GM18909 (cell line): ENCODE data around the gene EXOC6B.

Experiments
- ATAC-seq: cut with Tn5 transposase; IDR thresholded peaks from one replicate; pipeline ENCODE4 v1.9.1; 2021; ENCODE audit warnings: mild to moderate bottlenecking; ENCODE audit not compliant: unreplicated experiment, poor library complexity

Gene EXOC6B

DNA sequence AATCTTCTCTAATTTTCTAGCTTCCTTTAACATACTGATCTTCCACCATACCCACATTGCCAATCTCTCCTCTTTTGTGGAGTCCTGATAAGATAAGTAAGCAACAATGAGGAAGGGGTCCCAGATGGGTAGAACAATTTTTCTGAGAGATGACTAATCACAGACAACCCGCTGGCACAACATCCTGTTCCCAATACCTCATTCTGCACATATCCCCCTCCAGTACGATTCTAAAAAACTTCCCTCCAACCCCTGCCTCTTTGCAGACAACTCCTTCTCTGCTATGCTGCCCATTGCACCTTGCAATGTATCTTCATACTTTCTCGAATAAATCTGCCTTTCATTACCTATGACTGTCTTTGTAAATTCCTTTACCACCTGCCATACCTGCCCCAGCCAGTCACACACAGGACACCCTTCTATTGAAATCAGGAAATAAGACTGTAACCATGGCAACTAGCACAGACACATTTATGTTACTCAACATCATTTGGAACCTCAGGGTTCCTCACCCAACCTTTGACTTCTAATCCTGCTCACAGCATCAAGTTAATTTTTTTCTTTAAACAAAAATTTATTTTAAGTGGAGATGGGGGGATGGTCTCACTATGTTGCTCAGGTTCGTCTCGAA, 7.4 kb upstream of the EXOC6B start:
- ATAC-seq: no peak

- ATAC-seq: no peak
Measured at GRCh38 chr2:72830273-72830672, 4.4 kb upstream of the EXOC6B start.

DNA sequence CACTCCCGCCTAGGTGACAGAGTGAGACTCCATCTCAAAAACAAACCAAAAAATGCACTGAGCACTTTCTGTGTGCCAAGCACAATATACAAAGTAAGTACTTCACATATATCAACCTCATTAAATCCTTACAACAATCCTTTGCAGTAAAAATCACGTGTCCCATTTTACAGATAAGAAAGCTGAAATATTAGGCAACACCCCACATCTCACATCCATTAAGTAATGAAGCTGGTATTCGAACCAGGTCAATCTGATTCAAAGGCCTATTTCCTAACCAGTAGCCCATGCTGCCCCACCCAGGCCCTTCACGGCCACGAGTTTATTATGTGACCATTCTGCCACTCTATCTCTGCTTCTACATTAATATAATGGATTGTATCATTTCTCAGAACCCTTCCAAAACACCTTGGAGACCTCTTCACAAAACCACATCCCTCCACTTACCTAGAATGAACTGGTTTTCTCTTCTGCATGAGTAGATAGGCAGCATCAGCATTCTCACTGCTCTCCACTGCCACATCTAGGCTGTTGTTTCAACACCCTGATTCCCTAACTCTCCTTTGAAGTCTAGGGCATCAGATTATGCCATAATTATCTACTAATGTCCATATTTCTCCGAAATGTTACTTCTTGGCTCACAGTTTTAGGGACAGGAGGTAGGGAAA, 3.1 kb upstream of the EXOC6B start:
- ATAC-seq: no peak

DNA sequence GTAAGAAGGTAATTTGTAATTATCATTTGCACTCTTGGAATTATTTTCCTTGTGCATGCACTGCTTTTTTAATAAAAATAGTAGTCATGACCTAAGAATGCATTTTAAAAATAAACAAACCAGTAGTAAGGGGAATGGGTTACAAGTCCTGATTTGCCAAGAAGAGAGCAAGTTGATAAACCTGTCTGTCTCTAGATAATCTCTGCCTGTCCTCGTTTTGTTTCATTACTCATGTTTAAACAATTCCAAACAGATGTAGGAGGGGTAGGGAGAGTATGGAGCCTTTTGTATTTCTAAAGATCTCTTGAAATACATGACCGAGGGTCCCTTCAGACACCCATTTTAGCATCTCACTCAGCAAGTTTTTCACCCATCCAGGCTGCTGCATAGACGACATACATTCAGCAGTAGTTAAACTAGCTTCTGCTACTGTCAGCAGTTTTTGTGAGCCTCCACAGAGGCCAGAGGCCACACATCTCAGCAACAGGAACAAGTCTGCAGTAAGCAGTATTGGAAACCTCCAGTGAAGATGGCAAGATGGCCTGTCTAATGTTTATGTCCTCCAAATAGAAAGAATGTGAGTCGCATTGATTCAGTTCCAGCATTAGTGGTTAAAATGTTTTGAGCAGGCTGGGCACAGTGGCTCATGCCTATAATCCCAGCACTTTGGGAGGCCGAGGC, 2.3 kb upstream of the EXOC6B start:
- ATAC-seq: no peak

DNA sequence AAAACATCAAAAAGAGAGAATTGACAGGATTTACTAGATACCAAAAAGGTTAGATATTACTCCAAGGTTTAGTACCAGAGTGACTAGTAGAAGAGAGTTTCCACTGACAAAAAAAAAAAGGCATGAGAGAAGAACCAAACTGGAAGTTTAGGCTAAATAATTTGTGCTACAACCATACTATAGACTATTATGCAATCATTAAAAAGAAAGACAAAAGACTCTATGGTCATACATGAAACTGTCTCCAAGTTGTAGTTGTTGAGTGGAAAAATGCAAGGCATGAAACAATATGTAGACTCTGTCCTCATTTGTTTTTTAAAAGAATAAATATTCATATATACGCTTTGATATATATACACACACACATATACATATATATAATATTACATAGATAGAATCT, 1.7 kb upstream of the EXOC6B start:
- no peak for ATAC-seq

DNA sequence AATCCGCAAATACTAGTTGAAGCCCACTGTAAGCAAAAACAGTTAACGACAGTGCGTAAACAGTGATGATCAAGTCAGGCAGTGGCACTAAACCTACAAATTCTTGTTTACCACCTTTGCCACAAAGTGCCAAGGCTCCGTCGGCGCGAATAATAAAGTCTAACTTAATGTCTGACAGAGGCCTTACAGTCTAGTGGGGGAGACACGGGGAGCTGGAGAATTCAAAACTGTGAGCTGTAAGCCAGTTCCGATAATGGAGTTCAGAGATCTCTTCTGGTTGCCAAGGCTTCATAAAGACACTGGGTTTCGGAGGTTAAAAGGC, 284 bp upstream of the EXOC6B start:
- ATAC-seq: no peak

DNA sequence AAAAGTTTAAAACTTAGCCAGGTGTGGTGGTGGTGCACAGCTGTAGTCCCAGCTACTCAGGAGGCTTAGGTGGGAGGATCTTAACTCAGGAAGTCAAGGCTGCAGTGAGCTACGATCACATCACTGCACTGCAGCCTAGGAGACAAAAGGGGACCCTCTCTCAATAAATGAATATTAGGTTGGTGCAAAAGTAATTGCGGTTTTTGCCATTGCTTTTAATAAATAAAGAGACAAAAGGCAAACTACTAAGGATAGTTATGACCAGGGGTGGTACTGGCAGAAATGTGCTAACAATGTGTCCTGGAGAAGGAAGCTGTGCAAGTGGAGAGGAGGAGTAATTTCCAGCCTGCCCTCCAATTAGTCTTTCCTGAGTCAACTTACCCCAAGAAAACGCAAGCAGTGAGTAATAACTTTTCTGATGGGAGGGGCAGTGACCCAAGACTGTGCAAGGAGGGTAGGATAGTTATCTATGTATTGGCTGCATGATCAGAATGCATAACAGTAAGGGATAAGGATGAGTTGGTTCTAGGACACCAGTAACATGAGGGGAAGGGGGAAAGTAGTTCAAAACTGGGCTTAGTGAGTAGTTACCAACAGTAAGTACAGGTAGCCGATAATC, 1.5 kb downstream of the EXOC6B start:
- ATAC-seq: no peak

DNA sequence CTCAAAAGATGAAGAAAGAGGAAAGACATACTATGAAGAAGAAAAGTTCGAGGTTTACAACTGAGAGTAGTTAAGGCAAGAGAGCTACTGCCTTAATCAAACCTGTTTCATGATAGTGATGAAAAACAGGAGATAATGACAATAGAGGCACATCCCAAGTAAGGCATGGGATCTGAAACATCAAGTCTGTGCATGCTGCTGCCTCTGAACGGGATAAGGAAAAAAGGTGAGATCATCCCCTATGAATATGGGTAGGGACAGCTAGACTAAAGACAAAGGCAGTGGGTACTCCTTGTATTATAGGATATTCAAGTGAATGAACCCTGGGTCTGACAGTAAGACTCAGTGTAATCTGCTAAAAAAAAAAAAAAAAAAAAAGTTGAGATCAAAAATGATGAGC, 3.0 kb downstream of the EXOC6B start:
- ATAC-seq: no peak

- no peak for ATAC-seq
Measured at GRCh38 chr2:72821983-72822382, 3.9 kb downstream of the EXOC6B start.

GRCh38 chr2:72821118-72821517, 4.7 kb downstream of the EXOC6B start:
- no peak for ATAC-seq

- no peak for ATAC-seq
Measured at GRCh38 chr2:72819501-72819900, 6.3 kb downstream of the EXOC6B start.

DNA sequence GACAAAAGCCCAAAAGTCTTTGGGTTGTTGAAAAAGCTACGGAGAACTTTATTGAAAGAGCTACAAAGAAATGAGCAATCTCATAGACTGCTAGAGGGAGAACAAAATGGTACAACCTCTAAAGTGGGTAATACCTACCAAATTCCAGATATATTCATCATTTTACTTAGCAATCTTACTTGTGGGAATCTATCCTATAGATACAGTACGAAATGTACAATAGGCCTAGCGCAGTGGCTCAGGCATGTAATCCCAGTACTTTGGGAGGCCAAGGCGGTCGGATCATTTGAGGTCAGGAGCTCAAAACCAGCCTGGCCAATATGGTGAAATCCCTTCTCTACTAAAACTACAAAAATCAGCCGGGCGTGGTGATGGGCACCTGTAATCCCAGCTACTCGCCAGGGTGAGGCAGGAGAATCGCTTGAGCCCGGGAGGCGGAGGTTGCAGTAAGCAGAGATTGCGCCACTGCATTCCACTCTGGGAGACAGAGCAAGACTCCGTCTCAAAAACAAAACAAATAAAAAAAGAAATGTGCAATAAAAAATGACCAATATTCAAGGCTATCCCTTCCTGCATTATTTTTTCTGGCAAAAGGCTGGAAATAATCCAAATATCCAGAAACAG, 10.1 kb downstream of the EXOC6B start:
- ATAC-seq: no peak

- ATAC-seq: no peak
Measured at GRCh38 chr2:72813841-72814240, 12.0 kb downstream of the EXOC6B start.

DNA sequence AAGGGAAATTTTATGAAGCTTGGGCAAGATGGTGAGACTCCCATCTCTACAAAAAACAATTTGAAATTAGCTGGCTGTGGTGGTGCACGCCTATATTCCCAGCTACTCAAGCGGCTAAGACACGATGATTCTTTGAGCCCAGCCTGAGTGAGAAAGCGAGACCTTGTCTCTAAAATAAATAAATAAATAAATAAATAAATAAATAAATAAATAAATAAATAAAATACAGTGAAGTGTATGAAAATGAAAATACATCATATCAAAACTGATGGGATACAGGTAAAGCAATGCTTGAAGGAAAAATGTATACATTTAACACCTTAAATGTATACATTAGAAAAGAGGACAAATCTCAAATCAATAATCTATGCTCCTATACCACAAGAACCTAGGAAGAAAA, 15.7 kb downstream of the EXOC6B start:
- ATAC-seq: no peak

- ATAC-seq: no peak
Measured at GRCh38 chr2:72809095-72809494, 16.7 kb downstream of the EXOC6B start.

DNA sequence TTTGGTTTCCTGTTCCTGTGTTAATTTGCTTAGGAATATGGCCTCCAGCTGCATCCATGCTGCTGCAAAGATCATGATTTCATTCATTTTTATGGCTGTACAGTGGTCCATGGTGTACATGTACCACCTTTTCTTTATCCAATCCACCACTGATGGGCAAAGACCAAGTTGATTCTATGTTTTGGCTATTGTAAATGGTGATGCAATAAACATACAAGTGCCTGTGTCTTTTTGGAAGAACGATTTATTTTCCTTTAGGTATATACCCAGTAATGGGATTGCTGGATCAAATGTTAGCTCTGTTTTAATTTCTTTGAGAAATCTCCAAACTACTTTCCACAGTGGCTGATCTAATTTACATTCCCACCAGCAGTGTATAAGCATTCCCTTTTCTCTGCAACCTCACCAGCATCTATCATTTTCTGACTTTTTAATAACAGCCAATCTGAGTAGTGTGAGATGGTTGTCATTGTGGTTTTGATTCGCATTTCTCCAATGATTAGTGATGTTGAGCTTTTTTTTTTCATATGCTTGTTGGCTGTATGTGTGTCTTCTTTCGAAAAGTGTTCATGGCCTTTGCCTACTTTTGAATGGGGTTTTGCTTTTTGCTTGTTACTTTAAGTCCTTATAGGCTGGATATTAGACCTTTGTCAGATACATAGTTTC, 19.4 kb downstream of the EXOC6B start:
- ATAC-seq: no peak

DNA sequence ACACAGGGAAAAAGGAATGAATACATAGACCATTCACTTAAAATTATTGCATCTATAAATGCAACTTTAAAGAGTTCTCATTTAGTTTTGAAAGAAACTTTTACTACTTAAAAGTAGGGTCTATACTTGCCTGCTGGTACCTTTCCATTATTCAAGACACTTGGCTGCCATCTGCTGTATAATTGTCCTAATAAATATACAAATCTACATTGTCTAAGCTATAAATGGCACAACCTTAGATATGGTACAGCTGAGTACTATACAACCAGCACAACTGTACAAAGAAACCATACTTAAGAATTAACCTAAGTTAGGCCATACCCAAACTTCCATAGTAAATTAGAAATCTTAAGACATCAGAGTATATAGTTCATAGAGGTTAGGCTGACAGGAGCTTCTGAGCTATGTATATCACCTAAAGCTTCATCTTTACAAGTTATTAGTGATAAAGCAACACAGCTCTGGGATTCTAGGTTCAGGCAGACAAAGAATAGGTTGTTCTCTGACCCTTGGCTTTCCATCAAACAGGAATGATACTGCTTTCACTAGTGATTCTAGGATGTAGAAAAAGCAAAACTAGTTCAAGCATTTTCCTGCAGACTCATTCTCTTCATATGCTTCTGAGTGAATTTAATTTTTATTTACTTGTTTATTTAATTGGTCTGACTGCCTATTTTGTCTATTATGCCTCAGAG, 22.1 kb downstream of the EXOC6B start:
- ATAC-seq: no peak

DNA sequence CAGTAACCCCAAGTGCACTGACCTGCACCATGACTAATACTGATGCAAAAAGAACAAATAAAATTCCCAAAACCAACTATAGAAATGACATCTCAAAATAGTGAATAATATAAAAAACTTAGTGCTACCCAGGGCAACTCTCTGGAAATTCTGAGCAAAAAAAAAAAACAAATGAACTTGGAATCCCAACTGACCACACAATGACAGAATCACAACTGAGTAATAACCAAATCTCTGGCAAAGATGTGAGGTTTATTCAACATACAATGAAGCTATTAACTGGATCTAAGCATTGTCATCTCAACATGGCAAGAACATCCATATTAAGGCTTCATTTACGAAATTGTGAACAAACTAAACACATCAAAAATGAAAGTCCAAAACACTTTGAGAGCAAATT, 22.7 kb downstream of the EXOC6B start:
- no peak for ATAC-seq

- ATAC-seq: no peak
Measured at GRCh38 chr2:72800492-72800891, 25.3 kb downstream of the EXOC6B start.

- ATAC-seq: no peak
Measured at GRCh38 chr2:72797740-72798139, 28.1 kb downstream of the EXOC6B start.
